ENCODE results near the gene IFNL3.

The IFNL3 gene

DNA sequence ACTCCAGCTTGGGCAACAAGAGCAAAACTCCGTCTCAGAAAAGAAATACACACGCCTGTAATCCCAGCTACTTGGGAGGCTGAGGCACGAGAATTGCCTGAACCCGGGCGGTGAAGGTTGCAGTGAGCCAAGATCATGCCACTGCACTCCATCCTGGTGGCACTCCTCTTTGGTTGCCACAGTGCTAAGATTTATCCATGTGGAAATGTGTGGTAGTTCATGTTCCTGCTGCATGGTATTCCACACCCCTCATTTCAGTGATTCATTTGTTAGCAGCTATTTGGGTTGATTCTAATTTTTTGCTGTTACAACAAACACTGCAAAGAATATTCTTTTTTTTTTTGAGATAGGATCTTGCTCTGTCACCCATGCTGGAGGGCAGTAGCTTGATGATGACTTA lies 12.1 kb downstream of the IFNL3 start:
- no peak for TF ChIP-seq CTCF (IDR thresholded peaks at IDR 0.05)

- no peak for TF ChIP-seq CTCF (IDR thresholded peaks at IDR 0.05)
Observed at GRCh38 chr19:39230096-39230764, 14.6 kb downstream of the IFNL3 start.

GRCh38 chr19:39224910-39225309 lies 19.9 kb downstream of the IFNL3 start:
- TF ChIP-seq CTCF (IDR thresholded peaks at IDR 0.05) = no peak

DNA sequence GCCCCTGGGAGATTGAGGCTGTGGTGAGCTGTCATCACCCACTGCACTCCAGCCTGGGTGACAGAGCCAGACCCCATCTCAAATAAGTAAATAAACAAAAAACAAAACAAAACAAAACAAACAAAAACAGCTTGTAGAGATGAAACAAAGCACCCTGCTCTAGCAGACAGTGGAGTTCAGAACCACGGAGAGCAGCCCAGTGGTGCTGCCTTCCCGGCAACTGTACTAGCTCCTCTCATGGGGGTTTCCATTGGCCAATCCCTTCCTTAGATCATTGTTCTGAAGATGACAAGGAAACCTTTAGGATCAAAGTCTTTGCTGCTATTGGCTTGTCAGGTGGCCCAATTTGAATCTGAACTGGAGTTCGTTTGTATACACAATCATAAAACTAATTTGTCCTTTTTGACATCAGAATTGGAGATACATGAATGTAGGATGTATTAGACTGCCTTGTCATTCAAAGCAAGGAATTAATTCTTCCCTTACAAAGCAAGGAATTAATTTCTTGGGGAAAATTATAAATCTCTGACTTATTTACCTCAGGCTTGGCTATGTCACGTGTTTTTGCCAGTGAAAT lies 21.0 kb downstream of the IFNL3 start:
- no peak for TF ChIP-seq CTCF (IDR thresholded peaks at IDR 0.05)

DNA sequence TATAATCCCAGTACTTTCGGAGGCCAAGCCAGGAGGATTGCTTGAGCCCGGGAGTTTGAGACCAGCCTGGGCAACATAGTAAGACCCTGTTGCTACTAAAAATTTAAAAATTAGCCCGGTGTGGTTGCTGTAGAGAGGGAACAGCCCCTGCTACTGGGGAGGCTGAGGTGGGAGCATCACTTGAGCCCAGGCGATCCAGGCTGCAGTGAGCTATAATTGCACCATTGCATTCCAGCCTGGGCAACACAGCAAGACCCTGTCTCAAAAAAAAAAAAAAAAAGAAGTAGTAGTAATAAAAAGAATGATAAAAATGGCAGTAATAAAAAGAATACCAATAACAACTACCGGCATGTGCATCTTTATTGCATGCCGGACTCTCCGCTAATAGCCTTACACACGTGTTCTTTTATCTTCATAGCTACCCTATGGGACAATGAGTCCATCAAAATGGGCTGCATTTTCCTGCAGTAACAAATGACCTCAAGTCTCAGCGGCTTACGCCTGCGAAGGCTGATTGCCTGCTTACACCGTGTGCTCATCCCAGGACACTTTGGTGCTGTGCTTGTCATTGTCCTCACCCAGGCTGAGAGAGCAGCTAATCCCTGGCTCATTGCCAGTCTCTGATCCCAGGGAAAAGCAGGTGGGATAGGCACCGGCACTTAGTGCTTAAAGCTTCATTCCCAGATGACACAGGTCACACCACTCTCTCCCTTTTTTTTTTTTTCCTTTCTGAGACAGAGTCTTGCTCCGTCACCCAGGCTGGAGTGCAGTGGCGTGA lies 26.4 kb downstream of the IFNL3 start:
- no peak for TF ChIP-seq CTCF (IDR thresholded peaks at IDR 0.05)

- no peak for TF ChIP-seq CTCF (IDR thresholded peaks at IDR 0.05)
Observed at GRCh38 chr19:39217094-39217493, 27.7 kb downstream of the IFNL3 start.

GRCh38 chr19:39212375-39212742 lies 32.4 kb downstream of the IFNL3 start:
- peak; percentile 29; the same call in 1 of the 2 replicates for TF ChIP-seq CTCF (IDR thresholded peaks at IDR 0.05)
